Peyer's patch (tissue), 4 donors: ENCODE data around the gene KCMF1. TPM values are rescaled to one million over a fixed set of nuclear protein-coding genes. Genes with fewer than 3 reads are reported as not detected.

Experiments
- DNase-seq, 3 donors: peaks; one replicate each; pipeline ENCODE4 v3.0.0-alpha.2; 2017 to 2019
- H3K27ac ChIP-seq, 4 donors: fragments of 200-600 bp; sonication (generic); one replicate each; pipeline ENCODE4 v1.5.1; 2016 to 2019
- H3K27me3 ChIP-seq, 2 donors: fragments of 200-600 bp; sonication (generic); one replicate each; pipeline ENCODE4 v1.5.1; 2019
- H3K36me3 ChIP-seq, 3 donors: fragments of 200-600 bp; sonication (generic); one replicate each; pipeline ENCODE4 v1.5.1; 2016 to 2019
- H3K4me1 ChIP-seq, 4 donors: fragments of 200-600 bp; sonication (generic); one replicate each; pipeline ENCODE4 v1.5.1; 2016 to 2019
- H3K4me3 ChIP-seq, 4 donors: fragments of 200-600 bp; sonication (generic); 1 replicate in 3 of 4; 2 replicates in 1 of 4; pipeline ENCODE4 v1.5.1; 2016 to 2019; ENCODE audit warnings: mild to moderate bottlenecking in 1 of 4
- H3K9me3 ChIP-seq, 4 donors: fragments of 200-600 bp; sonication (generic); one replicate each; pipeline ENCODE4 v1.5.1; 2016 to 2019; ENCODE audit warnings: mild to moderate bottlenecking in 1 of 4
- CTCF ChIP-seq, 6 experiments: fragments of 450-650 bp in 4 of 6; fragments of 200-600 bp in 2 of 6; sonication (generic) in 1 of 6; IDR thresholded peaks; one replicate each; pipeline ENCODE4 v1.5.1; 2017 to 2019; ENCODE audit warnings: antibody characterized with exemption in 6 of 6, mild to moderate bottlenecking in 3 of 6, moderate library complexity in 1 of 6
- POLR2A ChIP-seq, 2 donors: fragments of 450-650 bp; IDR thresholded peaks; one replicate each; pipeline ENCODE4 v1.5.1; 2017; ENCODE audit warnings: antibody characterized with exemption in 2 of 2, mild to moderate bottlenecking in 2 of 2, moderate library complexity in 2 of 2
- total RNA-seq, 4 donors: library from RNA; depleted of rRNA; stranded (reverse); fragments of >200 nt; gene quantifications; one replicate each; pipeline ENCODE4 v1.1.0, GENCODE V29; 2016

KCMF1 gene
- total RNA-seq, 4 donors from 2014 or later = 28.1 to 66.5 (median 44.3) TPM

- no peak overlapping the region for H3K27ac ChIP-seq
- peaks cover 0 to 30% (median 1%) of the 10 kb centered on the region in 4 donors for H3K4me1 ChIP-seq
- TF ChIP-seq POLR2A (IDR thresholded peaks at IDR 0.05) (no peak), CTCF (IDR thresholded peaks at IDR 0.05) (no peak)
Measured at GRCh38 chr2:84995826-84996225, 24.9 kb downstream of the KCMF1 start.

GRCh38 chr2:84996909-84997308 lies 25.9 kb downstream of the KCMF1 start:
- no peak overlapping the region for H3K4me3 ChIP-seq
- no peak overlapping the region for H3K27ac ChIP-seq
- TF ChIP-seq CTCF (IDR thresholded peaks at IDR 0.05) = no peak
- no peak for TF ChIP-seq POLR2A (IDR thresholded peaks at IDR 0.05)
- H3K4me1 ChIP-seq = peaks cover 0 to 31% (median 1%) of the 10 kb centered on the region in 4 donors
- no peaks in the 10 kb centered on the region for H3K36me3 ChIP-seq
- no peaks in the 10 kb centered on the region for H3K9me3 ChIP-seq
- DNase-seq = no peak
- no peaks in the 10 kb centered on the region for H3K27me3 ChIP-seq

More at GRCh38 chr2:84995826-84996225, 24.9 kb downstream of the KCMF1 start:
- Histone ChIP-seq H3K27me3 (no peaks in the 10 kb centered on the region), H3K4me3 (no peak overlapping the region), H3K9me3 (no peaks in the 10 kb centered on the region), H3K36me3 (no peaks in the 10 kb centered on the region)
- DNase-seq = no peak

- Histone ChIP-seq H3K9me3 (no peaks in the 10 kb centered on the region), H3K27me3 (no peaks in the 10 kb centered on the region), H3K36me3 (no peaks in the 10 kb centered on the region), H3K4me1 (peaks cover 0 to 33% (median 1%) of the 10 kb centered on the region in 4 donors), H3K27ac (no peak overlapping the region), H3K4me3 (no peak overlapping the region)
- no peak for TF ChIP-seq CTCF (IDR thresholded peaks at IDR 0.05)
- no peak for TF ChIP-seq POLR2A (IDR thresholded peaks at IDR 0.05)
- DNase-seq = no peak
Measured at GRCh38 chr2:84999553-84999955, 28.6 kb downstream of the KCMF1 start.

- Histone ChIP-seq H3K36me3 (no peaks in the 10 kb centered on the region), H3K27ac (no peak overlapping the region), H3K27me3 (no peaks in the 10 kb centered on the region), H3K4me3 (no peak overlapping the region), H3K4me1 (peaks cover 0 to 35% (median 3%) of the 10 kb centered on the region in 4 donors), H3K9me3 (no peaks in the 10 kb centered on the region)
- TF ChIP-seq CTCF (IDR thresholded peaks at IDR 0.05) (no peak), POLR2A (IDR thresholded peaks at IDR 0.05) (no peak)
- no peak for DNase-seq
Measured at GRCh38 chr2:85001595-85001994, 30.6 kb downstream of the KCMF1 start.

- DNase-seq = no peak
- Histone ChIP-seq H3K9me3 (no peaks in the 10 kb centered on the region), H3K36me3 (peaks cover 0 to 5% (median 0%) of the 10 kb centered on the region in 3 donors), H3K4me3 (no peak overlapping the region), H3K27me3 (no peaks in the 10 kb centered on the region), H3K4me1 (peaks cover 0 to 27% (median 3%) of the 10 kb centered on the region in 4 donors), H3K27ac (no peak overlapping the region)
- no peak for TF ChIP-seq POLR2A (IDR thresholded peaks at IDR 0.05)
- TF ChIP-seq CTCF (IDR thresholded peaks at IDR 0.05) = no peak
Measured at GRCh38 chr2:85002534-85002933, 31.6 kb downstream of the KCMF1 start.

GRCh38 chr2:85008252-85008651 lies 37.3 kb downstream of the KCMF1 start:
- no peak for TF ChIP-seq POLR2A (IDR thresholded peaks at IDR 0.05)
- TF ChIP-seq CTCF (IDR thresholded peaks at IDR 0.05) = no peak
- H3K4me3 ChIP-seq = no peak overlapping the region
- peaks cover 0 to 15% (median 2%) of the 10 kb centered on the region in 4 donors for H3K4me1 ChIP-seq
- peaks cover 0 to 9% (median 0%) of the 10 kb centered on the region in 3 donors for H3K36me3 ChIP-seq
- H3K27ac ChIP-seq = no peak overlapping the region
- DNase-seq = no peak
- no peaks in the 10 kb centered on the region for H3K27me3 ChIP-seq
- H3K9me3 ChIP-seq = no peaks in the 10 kb centered on the region
